HPDE6-E6E7 (cell line): ENCODE measurements around the gene KLRC3.
"Not testable (repeated sequence)": the region's sequence is repeated elsewhere in the genome, so short reads cannot be mapped to it uniquely, and the experiment has no call there.

Source experiments
- DNase-seq: peaks from one replicate; pipeline ENCODE4 v3.0.0; 2011; ENCODE audit warnings: missing footprints; ENCODE audit errors: extremely low spot score

Gene KLRC3

GRCh38 chr12:10400829-10401228 is 19.6 kb downstream of the KLRC3 start:
- DNase-seq, result no peak

GRCh38 chr12:10398168-10398567 is 22.2 kb downstream of the KLRC3 start:
- no peak for DNase-seq

DNA sequence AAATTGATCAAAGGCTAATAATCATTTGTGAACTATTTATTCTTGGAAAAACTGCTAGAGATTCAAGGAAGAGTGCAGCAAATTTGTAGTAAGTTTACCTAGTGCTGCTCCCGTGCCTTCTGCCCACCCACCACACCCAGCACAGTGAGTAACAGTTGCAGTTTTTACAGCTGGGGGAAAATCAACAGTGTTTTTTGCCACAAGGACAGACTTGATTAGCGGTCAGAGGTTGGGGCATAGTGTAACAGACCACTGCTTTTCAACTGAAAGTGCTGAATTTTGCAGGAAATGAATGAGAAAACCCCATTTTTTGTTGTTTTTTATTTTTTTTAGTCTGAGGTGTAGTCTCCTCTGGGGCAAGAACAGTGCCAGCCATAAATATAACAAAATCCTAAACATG is 23.1 kb downstream of the KLRC3 start:
- DNase-seq, result no peak

- DNase-seq, result not testable (repeated sequence)
These were observed 24.2 kb downstream of the KLRC3 start for GRCh38 chr12:10396176-10396575.

GRCh38 chr12:10395390-10395998 is 24.9 kb downstream of the KLRC3 start:
- peak; percentile 59 for DNase-seq

DNA sequence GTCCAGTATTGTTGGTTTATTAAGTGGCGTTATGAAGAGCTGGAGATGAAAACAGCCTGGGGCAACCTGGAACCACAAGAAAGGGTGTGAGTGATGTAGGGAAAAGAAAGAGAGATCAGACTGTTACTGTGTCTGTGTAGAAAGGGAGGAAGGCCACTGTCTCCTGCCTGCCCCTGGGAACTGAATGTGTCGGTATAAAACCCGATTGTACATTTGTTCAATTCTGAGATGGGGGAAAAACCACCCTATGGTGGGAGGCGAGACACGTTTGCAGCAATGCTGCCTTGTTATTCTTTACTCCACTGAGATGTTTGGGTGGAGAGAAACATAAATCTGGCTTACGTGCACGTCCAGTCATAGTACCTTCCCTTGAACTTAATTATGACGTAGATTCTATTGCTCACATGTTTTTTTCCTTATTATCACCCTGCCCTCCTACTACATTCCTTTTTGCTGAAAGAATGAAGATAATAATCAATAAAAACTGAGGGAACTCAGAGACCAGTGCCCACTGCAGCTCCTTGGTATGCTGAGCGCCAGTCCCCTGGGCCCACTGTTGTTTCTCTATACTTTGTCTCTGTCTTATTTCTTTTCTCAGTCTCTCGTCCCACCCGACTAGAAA is 25.8 kb downstream of the KLRC3 start:
- not testable (repeated sequence) for DNase-seq

DNA sequence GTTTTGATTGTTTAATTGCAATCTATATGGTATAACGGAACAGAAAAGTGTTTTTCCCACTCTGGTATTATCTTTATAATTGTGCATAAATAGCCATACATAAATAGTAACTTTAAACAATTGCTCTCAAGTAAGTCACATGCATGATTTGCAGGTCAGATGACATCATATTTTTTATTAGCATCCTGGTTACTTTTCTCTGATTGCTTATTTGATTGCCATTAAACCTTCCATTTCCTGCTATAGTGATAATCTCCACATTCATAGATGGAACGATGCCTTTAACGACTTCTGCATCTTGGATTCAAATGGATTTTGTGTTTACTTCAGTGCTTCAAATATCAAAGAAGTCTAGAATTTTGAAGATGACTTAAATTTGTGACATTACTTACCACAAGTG is 27.1 kb downstream of the KLRC3 start:
- DNase-seq, result no peak

DNA sequence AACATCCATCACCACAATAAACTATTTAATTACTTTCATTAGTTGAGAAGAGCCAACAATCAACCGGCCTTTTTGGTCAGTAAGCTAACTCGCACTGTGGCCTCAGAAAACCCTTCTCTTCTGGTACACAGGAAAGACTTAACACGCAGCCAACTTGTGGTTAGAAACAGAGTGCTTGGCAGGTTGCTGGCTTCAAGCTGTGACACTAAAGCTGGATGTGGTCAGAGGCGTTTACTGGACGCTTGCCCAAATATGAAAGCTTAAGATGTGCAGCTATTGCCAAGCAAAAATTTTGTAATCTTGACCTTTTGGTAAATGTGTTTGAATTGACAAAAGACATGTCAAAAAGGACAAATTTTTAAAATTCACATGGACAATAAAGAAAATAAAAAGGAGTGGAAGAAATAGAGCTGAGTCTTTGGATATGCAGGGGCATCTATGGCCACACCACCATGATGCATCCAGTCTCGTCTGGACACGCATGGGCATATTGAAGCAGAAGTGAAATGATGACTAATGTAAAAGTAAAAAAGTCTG is 27.9 kb downstream of the KLRC3 start:
- peak; percentile 53 for DNase-seq

DNA sequence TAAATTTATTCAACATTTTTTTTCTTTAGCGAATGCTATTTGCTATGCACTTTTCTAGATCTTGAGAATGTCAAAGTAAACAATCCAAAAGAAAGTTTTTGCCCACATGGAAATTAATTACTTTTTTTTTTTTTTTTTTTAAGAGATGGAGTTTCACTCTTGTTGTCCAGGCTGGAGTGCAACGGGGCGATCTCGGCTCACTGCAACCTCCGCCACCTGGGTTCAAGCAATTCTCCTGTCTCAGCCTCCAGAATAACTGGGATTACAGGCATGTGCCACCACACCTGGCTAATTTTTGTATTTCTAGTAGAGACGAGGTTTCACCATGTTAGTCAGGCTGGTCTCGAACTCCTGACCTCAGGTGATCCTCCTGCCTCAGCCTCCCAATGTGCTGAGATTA is 29.4 kb downstream of the KLRC3 start:
- DNase-seq, result not testable (repeated sequence)

GRCh38 chr12:10389904-10390303 is 30.5 kb downstream of the KLRC3 start, which contains the start of gene KLRK1:
KLRK1 (minus strand) TSS chr12:10390041; CDS start chr12:10388810, 1,231 bp downstream.
- DNase-seq, result no peak

DNA sequence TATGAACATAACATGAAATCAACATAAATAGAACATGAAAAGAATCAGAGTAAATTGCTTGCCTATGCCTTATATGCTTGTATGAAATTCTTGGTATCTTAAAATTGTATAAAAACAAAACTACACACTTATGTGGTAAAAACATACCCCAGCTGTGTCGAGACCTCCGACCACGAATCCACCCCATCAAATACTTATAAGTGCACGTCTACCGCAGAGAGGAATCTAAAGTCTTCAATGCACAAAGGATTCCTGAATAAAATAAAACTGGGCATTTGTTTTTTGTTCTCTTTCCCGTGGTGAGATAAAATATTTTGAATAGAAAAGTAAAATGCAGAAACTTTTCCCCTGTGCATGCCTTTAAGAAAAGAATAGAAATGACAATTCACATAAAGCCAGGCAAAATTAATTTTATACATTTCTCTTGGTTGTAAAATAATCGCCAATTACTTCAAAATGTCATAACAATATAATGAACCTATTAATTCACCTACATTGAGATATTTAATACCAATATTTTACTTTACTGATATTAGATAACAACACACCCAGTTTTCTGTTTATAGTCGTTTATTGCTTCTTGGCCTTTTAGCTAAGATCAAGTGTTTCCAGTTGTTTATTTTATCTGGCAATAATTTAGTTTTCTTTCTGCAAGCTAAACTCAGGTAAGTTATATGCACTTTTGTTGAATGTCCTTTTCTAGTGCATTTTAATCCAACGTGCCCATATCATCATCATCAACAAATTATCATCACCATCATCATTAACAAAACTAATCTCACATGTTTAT is 31.6 kb downstream of the KLRC3 start:
- no peak for DNase-seq

GRCh38 chr12:10387498-10387897 is 32.9 kb downstream of the KLRC3 start:
- DNase-seq, result not testable (repeated sequence)

GRCh38 chr12:10386857-10387256 is 33.5 kb downstream of the KLRC3 start:
- DNase-seq, result no peak

- DNase-seq, result no peak
These were observed 35.2 kb downstream of the KLRC3 start for GRCh38 chr12:10385166-10385613.

DNA sequence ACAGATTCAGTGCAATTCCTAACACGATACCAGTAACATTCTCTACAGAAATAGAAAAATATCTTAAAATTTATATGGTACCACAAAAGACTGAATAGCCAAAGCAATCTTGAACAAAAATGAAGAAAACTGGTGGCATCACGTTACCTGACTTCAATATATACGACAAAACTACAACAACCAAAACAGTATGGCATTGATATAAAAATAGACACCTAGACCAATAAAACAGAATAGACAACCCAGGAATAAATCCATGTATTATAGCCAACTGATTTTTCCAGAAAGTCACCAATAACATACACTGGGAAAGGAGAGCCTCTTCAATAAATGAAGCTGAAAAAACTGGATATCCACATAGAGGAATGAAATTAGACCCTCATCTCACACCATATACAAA is 36.2 kb downstream of the KLRC3 start:
- no peak for DNase-seq

DNA sequence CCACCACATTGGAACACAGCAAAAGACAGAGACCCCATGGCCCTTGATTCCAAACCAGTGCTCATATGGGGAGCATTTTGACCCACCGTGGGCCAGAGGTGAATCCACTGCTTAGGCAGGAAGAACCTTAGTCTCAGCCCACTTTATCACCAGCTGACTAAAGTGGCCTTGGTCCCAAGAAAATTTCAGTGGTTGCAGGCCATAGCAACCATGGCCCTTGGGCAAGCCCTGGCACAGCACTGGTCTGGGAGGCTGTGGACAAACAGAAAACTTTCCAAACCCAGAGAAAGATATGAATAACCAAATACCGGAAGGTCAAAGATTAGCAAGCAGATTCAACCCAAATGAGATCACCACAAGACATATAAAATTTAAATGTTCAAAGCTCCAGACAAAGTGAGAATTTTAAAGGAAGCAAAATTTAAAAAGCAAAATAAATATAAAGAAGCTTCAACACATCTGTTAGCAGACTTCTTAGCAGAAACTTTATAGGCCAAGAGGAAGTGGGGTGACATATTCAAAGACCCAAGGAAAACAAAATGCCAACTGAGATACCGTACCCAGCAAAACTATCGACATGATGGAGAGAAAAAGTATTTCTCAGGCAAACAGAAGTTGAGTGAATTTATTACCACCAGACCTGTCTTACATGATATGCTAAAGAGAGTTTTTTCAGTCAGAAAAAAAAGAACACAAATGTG is 38.3 kb downstream of the KLRC3 start:
- DNase-seq, result no peak

DNA sequence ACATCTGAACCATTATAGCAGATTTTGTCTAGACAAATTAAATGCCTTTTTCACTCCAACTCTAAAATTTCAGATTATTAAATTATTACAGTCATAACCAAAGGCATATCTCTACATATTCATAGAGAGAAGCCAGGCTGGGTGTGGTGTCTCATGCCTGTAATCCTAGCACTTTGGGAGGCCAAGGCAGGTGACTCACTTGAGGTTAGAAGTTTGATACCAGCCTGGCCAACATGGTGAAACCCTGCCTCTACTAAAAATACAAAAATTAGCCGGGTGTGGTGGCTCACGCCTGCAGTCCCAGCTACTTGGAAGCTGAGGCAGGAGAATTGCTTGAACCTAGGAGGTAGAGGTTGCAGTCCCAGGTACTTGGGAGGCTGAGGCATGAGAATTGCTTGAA is 41.7 kb downstream of the KLRC3 start:
- DNase-seq, result not testable (repeated sequence)

DNA sequence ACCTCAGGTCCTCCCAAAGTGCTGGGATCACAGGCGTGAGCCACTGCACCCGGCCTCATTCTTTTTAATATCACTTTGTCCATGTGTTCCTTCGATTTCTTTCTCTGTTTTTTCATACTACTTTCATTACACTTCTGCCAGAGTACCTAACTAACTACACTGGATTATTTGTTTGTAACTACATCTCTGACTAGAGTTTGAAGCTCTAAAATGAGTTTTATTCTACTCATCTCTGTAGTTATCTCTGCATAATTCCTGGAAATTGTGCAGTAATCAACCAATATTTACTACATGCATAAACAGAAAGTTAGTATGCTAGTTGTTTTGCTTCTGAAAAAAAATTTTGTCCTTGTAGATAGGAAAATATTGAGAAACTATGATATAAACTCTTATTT is 45.8 kb downstream of the KLRC3 start:
- DNase-seq, result no peak

DNA sequence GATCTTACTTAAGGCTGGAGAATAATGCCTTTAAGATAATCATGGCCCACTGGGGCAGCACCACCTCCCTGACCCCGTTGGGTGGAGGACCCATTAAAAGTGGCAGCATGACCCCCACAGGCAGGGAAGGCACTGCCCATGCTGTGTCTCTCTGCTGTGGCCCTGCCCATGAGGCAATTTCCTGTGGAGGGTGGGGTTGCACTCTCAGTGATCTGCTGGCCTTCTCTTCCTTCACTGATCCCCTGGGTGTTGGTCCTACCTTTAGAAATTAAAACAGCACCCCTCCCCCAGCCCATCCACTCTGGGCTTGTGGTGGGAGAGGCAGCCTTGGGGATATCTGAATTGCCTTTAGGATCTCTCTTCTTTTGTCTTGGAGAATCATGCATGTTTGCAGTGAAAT is 47.8 kb downstream of the KLRC3 start:
- no peak for DNase-seq

DNA sequence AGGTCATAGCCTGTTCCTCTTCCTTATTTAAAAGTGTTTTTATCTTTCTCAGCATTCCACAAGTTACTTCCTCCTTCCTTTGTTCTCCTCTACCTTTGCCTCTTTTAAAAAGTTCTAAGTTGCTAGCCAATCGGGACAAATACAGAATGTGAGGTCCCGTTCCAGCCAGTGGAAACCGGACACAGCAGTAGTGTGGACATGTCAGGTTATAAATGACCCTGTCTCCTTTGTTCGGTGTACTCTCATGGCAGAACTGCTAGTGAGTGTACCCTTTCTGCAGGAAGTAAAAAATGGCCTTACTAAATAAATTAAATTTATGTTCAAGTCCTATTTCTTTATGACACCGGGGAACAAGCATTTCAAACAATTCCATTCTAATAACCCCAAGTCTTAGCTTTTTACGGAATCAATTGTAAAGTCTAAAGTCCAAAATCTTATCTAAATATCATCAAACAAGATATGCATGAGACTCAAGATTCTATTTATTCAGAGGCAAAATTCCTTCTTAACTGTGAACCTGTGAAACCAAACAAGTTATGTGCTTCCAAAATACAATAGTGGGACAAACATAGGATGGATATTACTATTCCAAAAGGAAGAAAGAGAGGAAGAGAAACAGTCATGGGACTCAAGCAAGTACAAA is 48.4 kb downstream of the KLRC3 start:
- not testable (repeated sequence) for DNase-seq
